Gastroesophageal sphincter (tissue), 3 donors: Measurements from ENCODE around the gene MCTP1.

ENCODE experiments used
- CTCF ChIP-seq, 4 experiments: fragments of 200-600 bp in 2 of 4; fragments of 450-650 bp in 2 of 4; sonication (generic) in 1 of 4; IDR thresholded peaks; one replicate each; pipeline ENCODE4 v1.5.1; 2017 to 2019; ENCODE audit warnings: antibody characterized with exemption in 4 of 4, mild to moderate bottlenecking in 2 of 4, moderate library complexity in 2 of 4
- EP300 ChIP-seq: sonication (generic); formaldehyde crosslinking; IDR thresholded peaks from one replicate; pipeline ENCODE4 v1.6.1; 2017; ENCODE audit warnings: antibody characterized with exemption, mild to moderate bottlenecking
- POLR2AphosphoS5 ChIP-seq: sonication (generic); formaldehyde crosslinking; IDR thresholded peaks from one replicate; pipeline ENCODE4 v1.6.1; 2017; ENCODE audit warnings: antibody characterized with exemption

DNA sequence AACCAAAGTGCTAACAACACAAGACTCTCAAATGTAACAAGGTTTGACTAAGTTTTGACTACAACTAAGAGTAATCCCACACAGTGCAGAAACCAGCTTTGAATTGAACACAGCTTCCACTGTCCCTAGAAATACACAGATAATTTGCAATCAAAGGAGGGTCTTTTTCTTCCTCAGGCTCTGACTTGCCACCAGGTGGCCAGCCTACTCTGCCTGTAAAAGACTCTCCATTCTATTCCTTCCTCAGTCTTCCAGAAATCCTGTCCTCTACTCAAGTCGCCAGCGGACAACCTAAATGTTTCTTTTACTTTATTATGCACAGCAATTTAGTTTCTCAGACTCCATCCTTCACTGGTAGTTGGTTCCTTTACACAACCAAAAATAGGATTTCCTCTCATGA is 32.2 kb upstream of the MCTP1 start:
- TF ChIP-seq CTCF (IDR thresholded peaks at IDR 0.05), result no peak
- no peak for TF ChIP-seq EP300
- no peak for TF ChIP-seq POLR2AphosphoS5
